Activated naive CD8-positive, alpha-beta T cell (primary cell): ENCODE measurements around the gene BAHD1.

Experiments used
- H3K27ac Mint-ChIP-seq: one replicate; pipeline ENCODE4 v1.8.0; 2021; ENCODE audit warnings: mixed read lengths
- H3K27me3 Mint-ChIP-seq: one replicate; pipeline ENCODE4 v1.8.0; 2021; ENCODE audit warnings: mixed read lengths
- H3K36me3 Mint-ChIP-seq: one replicate; pipeline ENCODE4 v1.8.0; 2021; ENCODE audit warnings: mixed read lengths
- H3K4me1 Mint-ChIP-seq: one replicate; pipeline ENCODE4 v1.8.0; 2021; ENCODE audit warnings: low read depth, mixed read lengths
- H3K4me3 Mint-ChIP-seq: one replicate; pipeline ENCODE4 v1.8.0; 2021; ENCODE audit warnings: mild to moderate bottlenecking, mixed read lengths
- H3K9me3 Mint-ChIP-seq: one replicate; pipeline ENCODE4 v1.8.0; 2021; ENCODE audit warnings: low read depth, mixed read lengths

BAHD1 gene

GRCh38 chr15:40436116-40436891, 4.4 kb upstream of the BAHD1 start:
- no peaks in the 10 kb centered on the region for H3K9me3 Mint-ChIP-seq
- H3K4me3 Mint-ChIP-seq: peak overlapping the region; percentile 69
- H3K27ac Mint-ChIP-seq: no peak overlapping the region
- H3K27me3 Mint-ChIP-seq: peaks cover 5% of the 10 kb centered on the region
- H3K36me3 Mint-ChIP-seq: no peaks in the 10 kb centered on the region
- H3K4me1 Mint-ChIP-seq: peaks cover 27% of the 10 kb centered on the region

DNA sequence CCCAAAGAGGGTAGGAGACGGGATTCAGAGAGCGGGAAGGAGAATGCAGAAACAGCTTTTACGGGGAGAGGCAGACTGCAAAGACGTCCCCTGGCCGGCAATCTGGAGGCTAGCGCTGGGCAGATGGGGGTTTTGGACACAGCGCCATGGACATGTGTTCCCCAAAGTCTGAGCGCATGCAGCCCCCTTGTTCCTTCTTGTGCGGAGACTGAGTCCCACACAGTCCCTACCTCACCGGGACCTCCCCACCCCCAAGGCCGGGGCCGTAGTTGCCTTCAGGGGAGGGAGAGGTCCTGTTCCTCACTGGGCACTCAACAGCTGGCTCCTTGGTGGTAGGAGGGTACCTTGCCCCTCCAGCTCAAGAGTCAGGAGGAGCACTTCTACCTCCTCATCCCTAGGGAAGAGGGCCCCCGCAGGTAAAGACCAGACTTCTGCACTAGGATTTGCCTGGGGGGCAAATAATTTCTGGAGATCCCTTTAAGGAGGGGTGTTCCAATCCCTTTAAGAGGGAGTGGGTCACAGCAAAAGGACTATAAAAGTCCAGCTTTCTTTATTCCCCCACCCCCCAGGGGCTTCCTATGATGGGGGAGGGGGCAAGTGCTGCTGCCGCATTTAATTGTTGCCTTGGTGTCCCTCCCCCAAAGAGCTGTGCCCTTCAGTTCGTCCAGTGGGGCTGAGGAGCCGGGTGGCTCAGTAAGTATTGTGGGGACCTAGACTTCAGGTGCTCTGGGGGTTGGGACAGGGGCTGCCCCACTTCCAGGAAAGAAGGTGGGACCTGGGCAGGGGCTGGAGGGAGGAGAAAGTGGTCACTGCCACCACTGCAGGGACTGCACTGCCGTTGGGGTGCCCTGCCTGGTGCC, 3.6 kb upstream of the BAHD1 start:
- Mint-ChIP-seq H3K4me1 (peaks cover 27% of the 10 kb centered on the region), H3K9me3 (no peaks in the 10 kb centered on the region), H3K4me3 (peak overlapping the region; percentile 62), H3K36me3 (no peaks in the 10 kb centered on the region), H3K27me3 (peaks cover 5% of the 10 kb centered on the region), H3K27ac (no peak overlapping the region)

DNA sequence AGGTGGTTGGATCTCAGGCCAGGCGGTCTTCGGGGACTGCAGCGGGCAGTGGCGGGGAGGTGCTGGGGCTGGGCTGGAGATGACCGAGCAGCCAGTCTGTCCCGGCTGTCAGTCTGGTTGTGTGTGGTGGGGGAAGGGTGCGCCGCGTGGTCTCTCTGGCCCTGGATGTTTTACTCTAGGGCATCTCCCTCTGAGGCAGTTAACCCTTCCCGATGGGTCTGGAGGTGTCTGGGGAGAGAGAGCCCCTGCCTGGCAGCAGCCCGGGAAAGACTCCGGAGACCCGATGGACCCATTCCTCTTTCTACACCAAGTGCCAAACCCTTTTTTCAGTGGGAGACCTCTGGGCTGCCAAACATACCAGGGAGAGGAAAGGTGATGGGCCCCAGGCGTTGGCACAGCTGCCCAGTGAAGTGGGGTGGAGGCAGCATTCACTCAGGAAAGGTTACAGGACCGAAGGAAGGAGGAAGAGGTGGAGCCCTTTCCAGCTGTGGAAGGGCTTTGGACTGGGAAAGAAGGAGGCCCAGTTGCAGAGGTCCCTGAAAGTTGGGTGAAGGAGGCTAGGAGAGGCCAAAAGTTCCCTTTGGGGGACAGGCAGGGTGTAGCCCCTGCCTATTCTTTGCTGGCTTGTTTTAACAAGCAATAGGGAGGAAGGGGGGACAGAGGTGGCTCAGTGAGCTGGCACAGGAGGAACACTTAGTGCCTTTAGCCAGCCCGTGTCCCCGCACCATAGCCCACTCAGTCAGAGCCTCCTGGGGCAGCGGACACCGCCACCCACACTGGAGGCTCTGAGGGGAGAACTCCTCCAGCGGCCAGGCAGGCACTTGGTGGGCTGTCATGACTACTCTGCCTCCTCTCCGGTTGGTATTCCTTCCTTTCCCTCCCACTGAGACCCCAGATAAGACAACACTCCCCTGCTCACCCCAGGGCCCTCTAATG, 2.7 kb upstream of the BAHD1 start:
- H3K27ac Mint-ChIP-seq: no peak overlapping the region
- H3K9me3 Mint-ChIP-seq: no peaks in the 10 kb centered on the region
- peaks cover 35% of the 10 kb centered on the region for H3K4me1 Mint-ChIP-seq
- no peaks in the 10 kb centered on the region for H3K36me3 Mint-ChIP-seq
- H3K4me3 Mint-ChIP-seq: no peak overlapping the region
- H3K27me3 Mint-ChIP-seq: peaks cover 5% of the 10 kb centered on the region

DNA sequence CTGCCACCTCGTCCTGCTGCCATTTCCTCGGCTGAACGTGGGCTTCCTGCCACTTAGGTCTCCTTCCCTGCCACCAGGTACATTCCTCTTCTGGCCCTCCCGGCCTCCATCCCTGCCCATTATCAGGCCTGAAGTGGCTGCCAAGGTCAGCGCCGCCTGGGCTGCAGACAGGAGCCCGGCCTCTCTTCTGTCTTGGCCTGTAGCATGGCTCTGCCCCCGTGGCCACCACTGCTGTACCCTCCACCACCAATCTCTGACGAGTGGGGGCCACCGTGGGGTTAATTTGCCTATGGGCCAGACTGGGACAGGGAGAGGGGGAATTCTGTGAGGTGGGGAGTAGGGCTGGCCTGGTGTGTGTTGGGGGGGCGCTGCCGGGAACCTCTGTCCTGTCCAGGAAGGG, 2.0 kb upstream of the BAHD1 start:
- Mint-ChIP-seq H3K9me3 (no peaks in the 10 kb centered on the region), H3K4me3 (no peak overlapping the region), H3K36me3 (no peaks in the 10 kb centered on the region), H3K27me3 (peaks cover 5% of the 10 kb centered on the region), H3K4me1 (peaks cover 42% of the 10 kb centered on the region), H3K27ac (no peak overlapping the region)

- peaks cover 50% of the 10 kb centered on the region for H3K4me1 Mint-ChIP-seq
- H3K27ac Mint-ChIP-seq: peak overlapping the region; percentile 80
- H3K36me3 Mint-ChIP-seq: no peaks in the 10 kb centered on the region
- H3K9me3 Mint-ChIP-seq: no peaks in the 10 kb centered on the region
- peaks cover 5% of the 10 kb centered on the region for H3K27me3 Mint-ChIP-seq
- peak overlapping the region; percentile 95 for H3K4me3 Mint-ChIP-seq
Observed at GRCh38 chr15:40439461-40439959, 1.2 kb upstream of the BAHD1 start.

DNA sequence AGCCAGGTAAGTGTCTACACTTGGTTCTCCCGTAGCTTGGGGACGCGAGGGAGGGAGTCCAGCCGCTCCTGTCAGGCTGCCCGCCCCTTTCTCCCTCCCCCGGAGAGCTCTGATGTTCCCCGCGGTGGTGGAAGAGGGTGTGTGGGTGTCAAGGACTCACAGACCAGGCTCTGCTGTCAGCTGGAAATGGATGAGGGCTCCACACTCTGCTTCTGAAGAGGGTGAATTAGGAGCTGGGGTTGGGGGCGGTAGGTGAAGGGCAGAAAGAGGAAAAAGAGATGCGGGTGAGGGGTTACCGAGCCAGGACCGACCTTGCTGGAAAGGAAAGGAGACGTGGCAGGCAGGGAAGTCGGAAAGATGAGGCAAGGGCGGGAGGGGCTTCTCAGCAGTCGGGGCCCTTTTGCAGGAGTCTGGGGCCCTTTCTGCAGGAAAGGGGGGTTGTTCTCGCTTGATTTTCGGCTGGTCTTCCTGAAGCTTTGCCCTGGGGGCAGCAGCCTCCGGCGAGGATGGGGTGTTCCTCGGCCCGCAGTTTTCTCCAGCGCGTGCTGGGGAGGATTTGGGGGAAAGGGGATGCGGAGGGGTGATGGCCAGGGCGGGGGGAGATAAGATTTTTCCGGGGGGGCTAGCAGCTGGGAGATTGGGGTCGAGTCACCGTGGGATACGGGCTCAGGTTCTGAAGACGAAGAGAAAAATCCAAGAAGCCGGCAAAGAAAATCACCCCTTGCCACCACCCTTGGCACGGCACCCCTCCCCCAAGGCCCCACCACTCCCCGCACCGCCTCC, 602 bp upstream of the BAHD1 start:
- no peaks in the 10 kb centered on the region for H3K36me3 Mint-ChIP-seq
- H3K27me3 Mint-ChIP-seq: peaks cover 5% of the 10 kb centered on the region
- peaks cover 52% of the 10 kb centered on the region for H3K4me1 Mint-ChIP-seq
- H3K9me3 Mint-ChIP-seq: no peaks in the 10 kb centered on the region
- peak overlapping the region; percentile 80 for H3K27ac Mint-ChIP-seq
- H3K4me3 Mint-ChIP-seq: peak overlapping the region; percentile 95

GRCh38 chr15:40441565-40442531, 1.1 kb downstream of the BAHD1 start:
- H3K4me1 Mint-ChIP-seq: peaks cover 49% of the 10 kb centered on the region
- no peaks in the 10 kb centered on the region for H3K36me3 Mint-ChIP-seq
- no peaks in the 10 kb centered on the region for H3K9me3 Mint-ChIP-seq
- peaks cover 3% of the 10 kb centered on the region for H3K27me3 Mint-ChIP-seq
- H3K4me3 Mint-ChIP-seq: peak overlapping the region; percentile 89
- H3K27ac Mint-ChIP-seq: peak overlapping the region; percentile 77

DNA sequence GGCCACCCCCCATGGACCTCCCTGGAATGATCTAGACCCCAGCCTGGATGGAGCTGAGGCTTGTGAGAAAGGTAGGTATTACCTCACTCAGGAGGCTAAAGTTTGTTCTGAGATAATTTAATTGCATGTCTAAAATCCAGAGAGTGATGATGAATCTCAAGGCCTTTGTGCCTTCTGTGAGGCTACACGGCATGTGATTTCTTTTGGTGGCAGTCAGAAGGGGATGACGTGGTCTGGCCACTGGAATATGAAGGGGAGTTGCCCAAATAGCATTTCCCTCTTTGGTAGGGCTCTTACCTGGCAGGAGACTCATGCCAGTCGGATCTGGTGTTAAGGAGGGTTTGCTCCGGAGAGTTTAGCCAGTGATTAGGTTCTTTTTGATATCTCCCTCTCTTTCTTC, 2.5 kb downstream of the BAHD1 start:
- peaks cover 3% of the 10 kb centered on the region for H3K27me3 Mint-ChIP-seq
- no peaks in the 10 kb centered on the region for H3K36me3 Mint-ChIP-seq
- H3K27ac Mint-ChIP-seq: no peak overlapping the region
- peaks cover 46% of the 10 kb centered on the region for H3K4me1 Mint-ChIP-seq
- no peaks in the 10 kb centered on the region for H3K9me3 Mint-ChIP-seq
- H3K4me3 Mint-ChIP-seq: peak overlapping the region; percentile 89

DNA sequence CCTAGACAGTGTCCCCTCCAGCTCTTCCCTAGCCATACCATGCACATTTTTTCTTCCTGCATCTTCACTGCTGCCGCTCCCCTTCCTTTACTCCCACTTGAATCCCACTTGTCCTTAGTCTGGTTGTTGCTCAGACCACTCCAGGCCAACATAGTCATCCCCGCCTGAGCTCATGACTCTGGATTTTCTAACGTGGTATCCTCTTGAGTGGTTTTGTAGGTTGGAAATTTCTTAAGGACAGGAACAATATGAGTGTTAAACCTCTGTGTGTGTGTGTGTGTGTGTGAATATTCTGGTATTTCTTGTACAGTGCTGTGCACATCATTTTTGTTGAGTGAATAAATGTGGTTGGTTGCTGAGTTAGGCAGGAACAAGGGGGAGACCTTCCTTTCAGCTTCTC, 3.1 kb downstream of the BAHD1 start:
- H3K4me3 Mint-ChIP-seq: peak overlapping the region; percentile 89
- peaks cover 48% of the 10 kb centered on the region for H3K4me1 Mint-ChIP-seq
- peaks cover under 1% of the 10 kb centered on the region for H3K27me3 Mint-ChIP-seq
- H3K9me3 Mint-ChIP-seq: no peaks in the 10 kb centered on the region
- H3K36me3 Mint-ChIP-seq: no peaks in the 10 kb centered on the region
- H3K27ac Mint-ChIP-seq: no peak overlapping the region

DNA sequence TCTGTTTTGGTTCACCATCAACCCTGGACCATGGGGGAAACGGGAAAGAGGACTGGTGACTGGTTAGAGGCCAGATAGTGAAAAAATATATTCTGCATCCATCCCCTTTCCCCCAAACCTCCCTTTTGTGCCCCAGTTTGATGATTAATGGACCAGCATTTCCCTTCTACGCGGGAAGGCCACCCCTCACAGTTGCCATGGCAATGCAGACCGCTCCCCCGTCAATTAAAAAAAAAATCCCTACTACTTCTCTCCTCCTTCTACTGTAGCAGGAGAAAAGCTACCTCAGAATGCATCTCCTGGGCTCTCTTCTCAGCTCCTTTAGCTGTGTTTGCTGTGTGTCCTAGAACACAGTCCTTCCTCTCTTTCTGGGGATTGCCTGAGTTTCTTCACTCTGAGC, 4.0 kb downstream of the BAHD1 start:
- Mint-ChIP-seq H3K4me1 (peaks cover 51% of the 10 kb centered on the region), H3K27ac (no peak overlapping the region), H3K4me3 (no peak overlapping the region), H3K36me3 (no peaks in the 10 kb centered on the region), H3K27me3 (no peaks in the 10 kb centered on the region), H3K9me3 (no peaks in the 10 kb centered on the region)

- no peaks in the 10 kb centered on the region for H3K36me3 Mint-ChIP-seq
Observed at GRCh38 chr15:40445421-40445922, 4.7 kb downstream of the BAHD1 start.

DNA sequence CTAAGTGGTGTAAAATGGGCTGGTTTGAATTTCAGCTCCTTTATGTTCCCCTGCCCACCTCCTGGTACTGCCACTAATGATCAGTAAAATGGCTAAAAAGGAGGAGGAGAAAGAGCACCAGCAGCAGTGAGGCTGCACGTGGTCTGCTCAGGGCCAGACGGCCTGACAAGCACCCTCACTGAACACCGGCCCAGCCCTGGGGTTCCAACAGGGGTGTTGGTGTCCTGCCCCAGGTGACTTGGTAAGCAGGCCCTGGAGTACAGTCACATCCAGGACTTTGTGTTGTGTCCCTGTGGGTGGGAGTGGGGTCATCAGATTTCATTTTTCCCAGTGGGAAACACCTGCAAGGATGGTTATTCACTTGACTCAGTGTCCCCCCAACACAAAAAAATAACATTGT, 5.4 kb downstream of the BAHD1 start:
- peaks cover 58% of the 10 kb centered on the region for H3K4me1 Mint-ChIP-seq
- no peaks in the 10 kb centered on the region for H3K27me3 Mint-ChIP-seq
- no peaks in the 10 kb centered on the region for H3K36me3 Mint-ChIP-seq
- no peak overlapping the region for H3K27ac Mint-ChIP-seq
- no peak overlapping the region for H3K4me3 Mint-ChIP-seq
- H3K9me3 Mint-ChIP-seq: no peaks in the 10 kb centered on the region

More at GRCh38 chr15:40445421-40445922, 4.7 kb downstream of the BAHD1 start:
- Mint-ChIP-seq H3K4me1 (peaks cover 54% of the 10 kb centered on the region), H3K4me3 (no peak overlapping the region), H3K9me3 (no peaks in the 10 kb centered on the region), H3K27ac (no peak overlapping the region), H3K27me3 (no peaks in the 10 kb centered on the region)

DNA sequence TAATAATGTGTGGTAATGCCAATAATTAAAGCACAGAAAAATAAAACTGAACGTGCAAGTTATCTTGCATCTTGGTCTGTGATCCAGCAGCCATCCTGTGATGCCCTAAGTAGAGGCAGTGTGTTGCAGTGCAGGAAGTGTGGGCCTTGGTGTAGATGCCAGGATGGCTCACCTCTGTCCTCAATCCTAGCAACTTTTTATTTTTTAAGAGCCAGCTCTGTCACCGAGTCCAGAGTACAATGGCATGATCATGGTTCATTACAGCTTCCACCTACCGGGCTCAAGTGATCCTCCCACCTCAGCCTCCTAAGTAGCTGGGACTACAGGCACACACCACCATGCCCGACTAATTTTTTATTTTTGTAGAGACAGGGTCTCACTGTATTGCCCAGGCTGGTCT, 7.6 kb downstream of the BAHD1 start:
- H3K4me1 Mint-ChIP-seq: peaks cover 69% of the 10 kb centered on the region
- H3K4me3 Mint-ChIP-seq: no peak overlapping the region
- no peaks in the 10 kb centered on the region for H3K27me3 Mint-ChIP-seq
- H3K9me3 Mint-ChIP-seq: no peaks in the 10 kb centered on the region
- H3K36me3 Mint-ChIP-seq: no peaks in the 10 kb centered on the region
- H3K27ac Mint-ChIP-seq: no peak overlapping the region
